Liver (tissue), 9 donors: ENCODE results near the gene IL1RAPL2. TPM values are rescaled to one million over a fixed set of nuclear protein-coding genes. Genes with fewer than 3 reads are reported as not detected.

Source experiments
- DNase-seq: peaks from one replicate; pipeline ENCODE4 v3.0.0-alpha.2; 2017; ENCODE audit warnings: low spot score
- H3K27ac ChIP-seq, 2 donors: one replicate each; pipeline ENCODE4 v1.7.0; 2013; ENCODE audit warnings: inconsistent platforms in 2 of 2, low read length in 2 of 2, control low read depth in 1 of 2, low read depth in 1 of 2, mild to moderate bottlenecking in 1 of 2
- H3K27me3 ChIP-seq, 4 donors: one replicate each; pipeline versions ENCODE4 v1.6.1 to v1.7.0; 2013; ENCODE audit warnings: low read length in 3 of 4, inconsistent platforms in 1 of 4, mild to moderate bottlenecking in 1 of 4, moderate library complexity in 1 of 4; ENCODE audit not compliant: control insufficient read depth in 4 of 4, insufficient read depth in 4 of 4
- H3K36me3 ChIP-seq, 4 donors: one replicate each; pipeline versions ENCODE4 v1.6.1 to v1.7.0; 2013; ENCODE audit warnings: low read length in 3 of 4, mild to moderate bottlenecking in 3 of 4, low read depth in 1 of 4, moderate library complexity in 1 of 4; ENCODE audit not compliant: control insufficient read depth in 4 of 4, insufficient read depth in 3 of 4
- H3K4me1 ChIP-seq, 4 donors: one replicate each; pipeline versions ENCODE4 v1.6.1 to v1.7.0; 2013; ENCODE audit warnings: low read length in 3 of 4, mild to moderate bottlenecking in 3 of 4, moderate library complexity in 1 of 4; ENCODE audit not compliant: control insufficient read depth in 4 of 4, insufficient read depth in 4 of 4
- H3K4me3 ChIP-seq, 3 donors: one replicate each; pipeline versions ENCODE4 v1.6.1 to v1.7.0; 2013; ENCODE audit warnings: low read length in 3 of 3, control low read depth in 1 of 3, low read depth in 1 of 3, mild to moderate bottlenecking in 1 of 3
- H3K9ac ChIP-seq, 2 donors: one replicate each; pipeline ENCODE4 v1.7.0; 2013; ENCODE audit warnings: low read length in 2 of 2, mild to moderate bottlenecking in 2 of 2, moderate library complexity in 2 of 2, control low read depth in 1 of 2, low read depth in 1 of 2
- H3K9me3 ChIP-seq, 4 donors: one replicate each; pipeline versions ENCODE4 v1.6.1 to v1.7.0; 2013; ENCODE audit warnings: low read length in 3 of 4; ENCODE audit not compliant: control insufficient read depth in 4 of 4
- ATF3 ChIP-seq: IDR thresholded peaks from 2 replicates; pipeline ENCODE4 v1.6.1; 2016; ENCODE audit warnings: antibody characterized with exemption
- CTCF ChIP-seq: fragments of 150-350 bp; IDR thresholded peaks from 2 replicates; pipeline ENCODE4 v1.5.1; 2017; ENCODE audit warnings: improper control_type of control experiment, low read depth, low read length; ENCODE audit not compliant: missing input control
- EGR1 ChIP-seq, 2 donors: IDR thresholded peaks; 2 replicates each; pipeline ENCODE4 v1.6.1; 2016 to 2018; ENCODE audit warnings: antibody characterized with exemption in 2 of 2, low read depth in 2 of 2
- FOXA1 ChIP-seq: IDR thresholded peaks from 2 replicates; pipeline ENCODE4 v1.6.1; 2016; ENCODE audit warnings: antibody characterized with exemption
- GABPA ChIP-seq, 2 donors: IDR thresholded peaks in 1 of 2; conservative IDR thresholded peaks in 1 of 2; 2 replicates each; pipeline ENCODE4 v1.6.1; 2016; ENCODE audit warnings: antibody characterized with exemption in 2 of 2, mild to moderate bottlenecking in 1 of 2, moderate library complexity in 1 of 2
- HNF4G ChIP-seq: IDR thresholded peaks from 2 replicates; pipeline ENCODE4 v1.6.1; 2016; ENCODE audit warnings: antibody characterized with exemption
- JUND ChIP-seq, 2 donors: IDR thresholded peaks; 2 replicates each; pipeline ENCODE4 v1.6.1; 2016; ENCODE audit warnings: antibody characterized with exemption in 2 of 2
- MAX ChIP-seq: IDR thresholded peaks from 2 replicates; pipeline ENCODE4 v1.6.1; 2016; ENCODE audit warnings: antibody characterized with exemption
- NR2F2 ChIP-seq: IDR thresholded peaks from 2 replicates; pipeline ENCODE4 v1.6.1; 2016; ENCODE audit warnings: antibody characterized with exemption
- RAD21 ChIP-seq, 2 donors: IDR thresholded peaks; 2 replicates each; pipeline ENCODE4 v1.6.1; 2016; ENCODE audit warnings: antibody characterized with exemption in 2 of 2, mild to moderate bottlenecking in 2 of 2
- SP1 ChIP-seq: IDR thresholded peaks from 2 replicates; pipeline ENCODE4 v1.6.1; 2018; ENCODE audit warnings: antibody characterized with exemption, mild to moderate bottlenecking
- YY1 ChIP-seq: IDR thresholded peaks from 2 replicates; pipeline ENCODE4 v1.6.1; 2016; ENCODE audit warnings: antibody characterized with exemption, mild to moderate bottlenecking
- WGBS: extraction: QIAGEN DNeasy Blood & Tissue Kit; methylation state at CpG from one replicate; pipeline ENCODE4 v1.1.7; 2013; 5-methylcytosine and 5-hydroxymethylcytosine counted together
- polyA plus RNA-seq, 2 donors: library from polyadenylated mRNA; stranded (reverse) in 1 of 2; unstranded in 1 of 2; fragments of 200-250 nt in 1 of 2; fragments of >200 nt in 1 of 2; fragmentation: Nextera tagmentation in 1 of 2; extraction: Ambion mirVana in 1 of 2; gene quantifications; one replicate each; pipeline versions ENCODE4 v1.2.1 to v1.2.3, GENCODE V29; 2013 to 2015
- total RNA-seq, 2 donors: library from RNA; depleted of rRNA; stranded (reverse); fragments of >200 nt; gene quantifications; one replicate each; pipeline ENCODE4 v1.2.3, GENCODE V29; 2014
- TF ChIP-seq, protein P1 (sequence below): IDR thresholded peaks from 2 replicates; pipeline ENCODE4 v1.6.1; 2016; ENCODE audit warnings: antibody characterized with exemption, mild to moderate bottlenecking
- TF ChIP-seq, protein P2 (sequence below): IDR thresholded peaks from 2 replicates; pipeline ENCODE4 v1.6.1; 2016; ENCODE audit warnings: antibody characterized with exemption
- donor health status: healthy.
- donor health status: healthy.
- donor health status: healthy.
- donor health status: healthy.
- donor health status: healthy.

IL1RAPL2 gene
- total and polyA plus RNA-seq, 4 donors: 0.20 to 1.6 (median 0.91) TPM

- TF ChIP-seq EGR1 (IDR thresholded peaks at IDR 0.05; ENCODE audit: low read depth in 2 of 2) (no peak), NR2F2 (no peak), GABPA (IDR thresholded peaks at IDR 0.05 in 1 of 2, conservative IDR thresholded peaks at IDR 0.05 in 1 of 2) (no peak), YY1 (no peak), FOXA1 (no peak), RAD21 (IDR thresholded peaks at IDR 0.05) (no peak), HNF4G (no peak), JUND (IDR thresholded peaks at IDR 0.05) (no peak)
- TF ChIP-seq, protein P1, sequence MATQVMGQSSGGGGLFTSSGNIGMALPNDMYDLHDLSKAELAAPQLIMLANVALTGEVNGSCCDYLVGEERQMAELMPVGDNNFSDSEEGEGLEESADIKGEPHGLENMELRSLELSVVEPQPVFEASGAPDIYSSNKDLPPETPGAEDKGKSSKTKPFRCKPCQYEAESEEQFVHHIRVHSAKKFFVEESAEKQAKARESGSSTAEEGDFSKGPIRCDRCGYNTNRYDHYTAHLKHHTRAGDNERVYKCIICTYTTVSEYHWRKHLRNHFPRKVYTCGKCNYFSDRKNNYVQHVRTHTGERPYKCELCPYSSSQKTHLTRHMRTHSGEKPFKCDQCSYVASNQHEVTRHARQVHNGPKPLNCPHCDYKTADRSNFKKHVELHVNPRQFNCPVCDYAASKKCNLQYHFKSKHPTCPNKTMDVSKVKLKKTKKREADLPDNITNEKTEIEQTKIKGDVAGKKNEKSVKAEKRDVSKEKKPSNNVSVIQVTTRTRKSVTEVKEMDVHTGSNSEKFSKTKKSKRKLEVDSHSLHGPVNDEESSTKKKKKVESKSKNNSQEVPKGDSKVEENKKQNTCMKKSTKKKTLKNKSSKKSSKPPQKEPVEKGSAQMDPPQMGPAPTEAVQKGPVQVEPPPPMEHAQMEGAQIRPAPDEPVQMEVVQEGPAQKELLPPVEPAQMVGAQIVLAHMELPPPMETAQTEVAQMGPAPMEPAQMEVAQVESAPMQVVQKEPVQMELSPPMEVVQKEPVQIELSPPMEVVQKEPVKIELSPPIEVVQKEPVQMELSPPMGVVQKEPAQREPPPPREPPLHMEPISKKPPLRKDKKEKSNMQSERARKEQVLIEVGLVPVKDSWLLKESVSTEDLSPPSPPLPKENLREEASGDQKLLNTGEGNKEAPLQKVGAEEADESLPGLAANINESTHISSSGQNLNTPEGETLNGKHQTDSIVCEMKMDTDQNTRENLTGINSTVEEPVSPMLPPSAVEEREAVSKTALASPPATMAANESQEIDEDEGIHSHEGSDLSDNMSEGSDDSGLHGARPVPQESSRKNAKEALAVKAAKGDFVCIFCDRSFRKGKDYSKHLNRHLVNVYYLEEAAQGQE: no peak
- TF ChIP-seq, protein P2, sequence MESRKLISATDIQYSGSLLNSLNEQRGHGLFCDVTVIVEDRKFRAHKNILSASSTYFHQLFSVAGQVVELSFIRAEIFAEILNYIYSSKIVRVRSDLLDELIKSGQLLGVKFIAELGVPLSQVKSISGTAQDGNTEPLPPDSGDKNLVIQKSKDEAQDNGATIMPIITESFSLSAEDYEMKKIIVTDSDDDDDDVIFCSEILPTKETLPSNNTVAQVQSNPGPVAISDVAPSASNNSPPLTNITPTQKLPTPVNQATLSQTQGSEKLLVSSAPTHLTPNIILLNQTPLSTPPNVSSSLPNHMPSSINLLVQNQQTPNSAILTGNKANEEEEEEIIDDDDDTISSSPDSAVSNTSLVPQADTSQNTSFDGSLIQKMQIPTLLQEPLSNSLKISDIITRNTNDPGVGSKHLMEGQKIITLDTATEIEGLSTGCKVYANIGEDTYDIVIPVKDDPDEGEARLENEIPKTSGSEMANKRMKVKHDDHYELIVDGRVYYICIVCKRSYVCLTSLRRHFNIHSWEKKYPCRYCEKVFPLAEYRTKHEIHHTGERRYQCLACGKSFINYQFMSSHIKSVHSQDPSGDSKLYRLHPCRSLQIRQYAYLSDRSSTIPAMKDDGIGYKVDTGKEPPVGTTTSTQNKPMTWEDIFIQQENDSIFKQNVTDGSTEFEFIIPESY: no peak
- Histone ChIP-seq H3K27ac (no peak overlapping the region), H3K4me1 (no peaks in the 10 kb centered on the region), H3K36me3 (no peaks in the 10 kb centered on the region), H3K27me3 (no peaks in the 10 kb centered on the region), H3K9ac (no peak overlapping the region), H3K9me3 (no peaks in the 10 kb centered on the region), H3K4me3 (no peak overlapping the region)
- WGBS: 74% methylated on average over 2 of the region's 2 CpGs
- no peak for DNase-seq
Observed at GRCh38 chrX:105759598-105759997, 1193.6 kb downstream of the IL1RAPL2 start.

- no peak overlapping the region for H3K9ac ChIP-seq
- H3K27ac ChIP-seq: no peak overlapping the region
- no peaks in the 10 kb centered on the region for H3K36me3 ChIP-seq
- no peaks in the 10 kb centered on the region for H3K9me3 ChIP-seq
- 82% methylated on average over 1 of the region's 1 CpG for WGBS
- H3K27me3 ChIP-seq: no peaks in the 10 kb centered on the region
- no peak for DNase-seq
- H3K4me1 ChIP-seq: no peaks in the 10 kb centered on the region
- TF ChIP-seq HNF4G (no peak), ATF3 (no peak), MAX (no peak), SP1 (no peak), CTCF (no peak)
- no peak overlapping the region for H3K4me3 ChIP-seq
Observed at GRCh38 chrX:105765691-105766090, 1199.7 kb downstream of the IL1RAPL2 start.
